ENCODE data around the gene SULT1A1. TPM values are rescaled to one million over a fixed set of nuclear protein-coding genes. Genes with fewer than 3 reads are reported as not detected.
A peak's percentile ranks its signal among the peaks of the same experiment; 100 is the strongest.

The SULT1A1 gene
- total and polyA plus RNA-seq, 2 of the 13 experiments (the other 11 are each of a cell fraction or from before 2014, with no cell fraction given), result 114 to 147 TPM

DNA sequence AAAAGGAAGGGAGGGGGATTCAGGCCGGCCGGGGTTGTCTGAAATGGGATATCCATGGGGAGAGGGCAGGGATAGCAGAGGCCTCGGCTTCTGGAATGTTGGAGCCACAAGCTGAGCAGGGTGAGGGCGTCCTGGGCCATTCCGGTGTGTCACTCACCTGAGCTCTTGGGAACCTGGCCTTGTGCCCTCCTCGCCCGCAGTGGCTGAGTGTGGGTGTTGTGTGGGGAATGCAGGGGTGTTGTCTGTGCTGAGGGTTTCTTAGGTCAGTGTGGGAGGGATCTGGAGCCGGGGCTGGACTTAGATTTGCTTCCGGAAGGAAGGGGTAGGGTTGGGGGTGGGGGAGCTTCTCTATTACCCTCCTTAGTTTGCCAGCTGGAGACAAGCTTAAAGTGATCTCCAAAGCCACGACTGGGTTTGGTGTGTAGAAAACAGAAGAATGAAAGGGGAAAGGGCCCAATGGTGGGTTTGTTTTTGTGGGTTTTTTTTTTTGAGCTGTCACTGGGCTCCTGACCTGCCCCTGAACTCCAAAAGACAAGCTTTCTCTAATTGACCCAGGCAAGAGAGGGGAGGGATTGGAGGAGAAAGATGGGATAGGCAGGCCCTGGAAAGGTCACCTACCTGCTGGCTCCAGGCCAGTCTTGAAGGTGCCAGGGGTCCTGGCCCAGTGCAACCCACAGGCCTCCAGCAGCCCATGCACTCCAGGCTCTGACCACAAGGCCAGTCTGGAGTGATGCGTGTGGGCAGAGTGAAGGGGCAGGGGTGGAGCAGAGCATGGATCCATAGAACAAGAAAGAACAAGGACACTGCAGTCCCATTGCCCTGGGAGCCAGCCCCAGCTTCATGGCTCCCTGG, 12.8 kb downstream of the SULT1A1 start, which contains the start of gene SULT1A2 (continued):
- TF ChIP-seq MIER3 (CRISPR knock-in tag; IDR thresholded peaks at IDR 0.05; ENCODE audit: borderline replicate concordance) (no peak), YEATS2 (CRISPR knock-in tag; IDR thresholded peaks at IDR 0.05; ENCODE audit: borderline replicate concordance) (peak; percentile 3; the same call in 1 of the 2 replicates), CBX5 (CRISPR knock-in tag; IDR thresholded peaks at IDR 0.05; ENCODE audit: borderline replicate concordance) (no peak), PPARG (CRISPR knock-in tag; conservative IDR thresholded peaks at IDR 0.05) (no peak), MAFF (IDR thresholded peaks at IDR 0.05; ENCODE audit: low read depth, low read length) (no peak), RARA (CRISPR knock-in tag; IDR thresholded peaks at IDR 0.05) (peak; percentile 65), ZNF749 (CRISPR knock-in tag; IDR thresholded peaks at IDR 0.05; ENCODE audit: borderline replicate concordance) (no peak), ZNF674 (CRISPR knock-in tag; IDR thresholded peaks at IDR 0.05; ENCODE audit: low read depth) (no peak), NRL (CRISPR knock-in tag; IDR thresholded peaks at IDR 0.05; ENCODE audit: borderline replicate concordance) (no peak), STAG1 (CRISPR knock-in tag; IDR thresholded peaks at IDR 0.05) (no peak), SMARCE1 (IDR thresholded peaks at IDR 0.05; ENCODE audit: borderline replicate concordance) (no peak), ZNF274 (CRISPR knock-in tag; IDR thresholded peaks at IDR 0.05) (no peak), MEF2D (CRISPR knock-in tag; IDR thresholded peaks at IDR 0.05) (peak; percentile 26; the same call in 1 of the 2 replicates), ZFAT (CRISPR knock-in tag; conservative IDR thresholded peaks at IDR 0.05) (no peak), GTF3A (CRISPR knock-in tag; conservative IDR thresholded peaks at IDR 0.05) (no peak), ZNF780A (CRISPR knock-in tag; IDR thresholded peaks at IDR 0.05) (no peak)
- TF ChIP-seq, protein P1, sequence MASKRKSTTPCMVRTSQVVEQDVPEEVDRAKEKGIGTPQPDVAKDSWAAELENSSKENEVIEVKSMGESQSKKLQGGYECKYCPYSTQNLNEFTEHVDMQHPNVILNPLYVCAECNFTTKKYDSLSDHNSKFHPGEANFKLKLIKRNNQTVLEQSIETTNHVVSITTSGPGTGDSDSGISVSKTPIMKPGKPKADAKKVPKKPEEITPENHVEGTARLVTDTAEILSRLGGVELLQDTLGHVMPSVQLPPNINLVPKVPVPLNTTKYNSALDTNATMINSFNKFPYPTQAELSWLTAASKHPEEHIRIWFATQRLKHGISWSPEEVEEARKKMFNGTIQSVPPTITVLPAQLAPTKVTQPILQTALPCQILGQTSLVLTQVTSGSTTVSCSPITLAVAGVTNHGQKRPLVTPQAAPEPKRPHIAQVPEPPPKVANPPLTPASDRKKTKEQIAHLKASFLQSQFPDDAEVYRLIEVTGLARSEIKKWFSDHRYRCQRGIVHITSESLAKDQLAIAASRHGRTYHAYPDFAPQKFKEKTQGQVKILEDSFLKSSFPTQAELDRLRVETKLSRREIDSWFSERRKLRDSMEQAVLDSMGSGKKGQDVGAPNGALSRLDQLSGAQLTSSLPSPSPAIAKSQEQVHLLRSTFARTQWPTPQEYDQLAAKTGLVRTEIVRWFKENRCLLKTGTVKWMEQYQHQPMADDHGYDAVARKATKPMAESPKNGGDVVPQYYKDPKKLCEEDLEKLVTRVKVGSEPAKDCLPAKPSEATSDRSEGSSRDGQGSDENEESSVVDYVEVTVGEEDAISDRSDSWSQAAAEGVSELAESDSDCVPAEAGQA (IDR thresholded peaks at IDR 0.05; ENCODE audit: low read depth), result no peak
- TF ChIP-seq, protein P1 (CRISPR knock-in tag; IDR thresholded peaks at IDR 0.05; ENCODE audit: borderline replicate concordance), result no peak
- TF ChIP-seq, protein P2, sequence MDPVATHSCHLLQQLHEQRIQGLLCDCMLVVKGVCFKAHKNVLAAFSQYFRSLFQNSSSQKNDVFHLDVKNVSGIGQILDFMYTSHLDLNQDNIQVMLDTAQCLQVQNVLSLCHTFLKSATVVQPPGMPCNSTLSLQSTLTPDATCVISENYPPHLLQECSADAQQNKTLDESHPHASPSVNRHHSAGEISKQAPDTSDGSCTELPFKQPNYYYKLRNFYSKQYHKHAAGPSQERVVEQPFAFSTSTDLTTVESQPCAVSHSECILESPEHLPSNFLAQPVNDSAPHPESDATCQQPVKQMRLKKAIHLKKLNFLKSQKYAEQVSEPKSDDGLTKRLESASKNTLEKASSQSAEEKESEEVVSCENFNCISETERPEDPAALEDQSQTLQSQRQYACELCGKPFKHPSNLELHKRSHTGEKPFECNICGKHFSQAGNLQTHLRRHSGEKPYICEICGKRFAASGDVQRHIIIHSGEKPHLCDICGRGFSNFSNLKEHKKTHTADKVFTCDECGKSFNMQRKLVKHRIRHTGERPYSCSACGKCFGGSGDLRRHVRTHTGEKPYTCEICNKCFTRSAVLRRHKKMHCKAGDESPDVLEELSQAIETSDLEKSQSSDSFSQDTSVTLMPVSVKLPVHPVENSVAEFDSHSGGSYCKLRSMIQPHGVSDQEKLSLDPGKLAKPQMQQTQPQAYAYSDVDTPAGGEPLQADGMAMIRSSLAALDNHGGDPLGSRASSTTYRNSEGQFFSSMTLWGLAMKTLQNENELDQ (CRISPR knock-in tag; IDR thresholded peaks at IDR 0.05; ENCODE audit: borderline replicate concordance), result no peak
- TF ChIP-seq, protein P3, sequence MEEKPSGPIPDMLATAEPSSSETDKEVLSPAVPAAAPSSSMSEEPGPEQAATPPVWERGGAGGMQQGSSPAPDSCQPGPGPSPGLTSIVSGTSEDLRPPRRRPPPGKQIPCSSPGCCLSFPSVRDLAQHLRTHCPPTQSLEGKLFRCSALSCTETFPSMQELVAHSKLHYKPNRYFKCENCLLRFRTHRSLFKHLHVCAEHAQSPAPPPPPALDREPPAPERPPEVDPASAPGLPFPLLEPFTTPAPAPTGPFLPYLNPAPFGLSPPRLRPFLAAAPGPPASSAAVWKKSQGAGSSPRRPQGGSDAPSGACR (CRISPR knock-in tag; IDR thresholded peaks at IDR 0.05), result no peak
